HG02938 (cell line): Measurements from ENCODE around the gene COA1.
"Not testable (repeated sequence)": the region's sequence is repeated elsewhere in the genome, so short reads cannot be mapped to it uniquely, and the experiment has no call there.

Experiments
- ATAC-seq: cut with Tn5 transposase; IDR thresholded peaks from one replicate; pipeline ENCODE4 v1.9.1; 2021; ENCODE audit warnings: mild to moderate bottlenecking, moderate library complexity; ENCODE audit not compliant: unreplicated experiment

Gene COA1

DNA sequence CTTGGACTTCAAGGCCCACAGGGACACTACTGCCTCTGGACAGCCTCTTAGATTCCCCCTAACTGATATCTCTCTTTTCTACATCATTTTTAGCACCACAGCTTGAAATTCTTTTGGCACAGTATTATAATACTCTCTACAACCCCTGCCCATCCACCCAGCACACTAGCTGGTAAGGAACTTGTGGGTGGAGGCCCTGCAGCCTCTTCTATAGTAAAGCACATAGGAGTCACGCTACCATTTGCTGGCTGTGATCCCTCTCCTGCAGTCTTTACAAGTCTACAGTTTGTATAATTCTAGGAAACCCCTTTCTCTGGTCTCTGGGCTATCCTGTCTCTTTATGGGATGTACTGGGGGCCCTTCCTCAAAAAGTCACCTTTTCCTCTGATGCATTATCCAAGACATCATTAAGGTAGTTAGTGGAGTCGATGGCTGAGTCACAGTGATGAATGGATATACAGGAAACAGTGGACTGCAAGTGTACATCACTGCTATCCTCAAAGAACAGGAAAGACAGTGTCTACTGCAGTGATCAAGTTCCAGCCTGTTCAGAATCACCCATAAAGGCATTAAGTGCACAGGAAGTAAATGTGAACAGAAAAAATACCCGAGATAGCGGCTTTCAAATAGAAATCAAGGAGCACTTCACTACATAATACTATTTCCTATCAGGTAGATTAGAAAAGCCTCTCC is 92.1 kb downstream of the COA1 start:
- ATAC-seq: no peak

- no peak for ATAC-seq
Measured at GRCh38 chr7:43636093-43636492, 93.2 kb downstream of the COA1 start.

- ATAC-seq: no peak
Measured at GRCh38 chr7:43634384-43634783, 94.9 kb downstream of the COA1 start.

DNA sequence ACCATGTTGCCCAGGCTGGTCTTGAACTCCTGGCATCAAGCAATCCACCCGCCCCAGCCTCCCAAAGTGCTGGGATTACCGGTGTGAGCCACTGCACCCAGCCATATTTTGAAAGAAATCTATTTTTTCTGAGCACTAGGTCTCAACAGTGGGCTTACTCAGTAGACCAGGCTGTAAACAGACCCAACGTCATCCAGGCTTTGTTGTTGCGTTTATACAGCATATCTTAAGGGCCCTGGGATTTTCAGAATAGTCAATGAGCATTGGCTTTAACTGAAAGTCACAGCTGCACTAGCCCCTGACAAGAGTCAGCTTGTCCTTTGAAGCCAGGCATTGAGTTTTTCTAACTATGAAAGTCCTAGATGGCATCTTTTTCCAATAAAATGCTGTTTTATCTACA is 96.6 kb downstream of the COA1 start:
- no peak for ATAC-seq

GRCh38 chr7:43631559-43631958 is 97.8 kb downstream of the COA1 start:
- ATAC-seq: no peak

- no peak for ATAC-seq
Measured at GRCh38 chr7:43630482-43630881, 98.8 kb downstream of the COA1 start.

DNA sequence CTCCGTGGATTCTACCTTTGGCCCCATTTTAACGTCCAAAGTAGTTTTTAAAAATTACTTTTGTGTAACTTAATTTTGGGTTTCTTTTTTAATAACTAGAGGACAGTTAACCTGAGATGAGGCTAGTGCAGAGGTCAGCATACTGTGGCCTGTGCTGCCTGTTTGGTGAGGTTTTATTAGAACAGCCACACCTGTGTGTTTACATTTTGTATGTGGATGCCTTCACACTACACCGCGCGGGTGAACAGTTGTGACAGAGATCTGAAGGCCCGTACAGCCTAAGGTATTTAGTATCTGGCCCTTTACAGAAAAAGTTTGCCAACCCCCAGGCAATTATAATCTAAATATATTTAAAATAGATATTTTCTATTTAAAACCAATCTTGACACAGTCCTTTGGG is 99.5 kb downstream of the COA1 start:
- no peak for ATAC-seq

GRCh38 chr7:43628431-43628830 is 100.9 kb downstream of the COA1 start:
- no peak for ATAC-seq

DNA sequence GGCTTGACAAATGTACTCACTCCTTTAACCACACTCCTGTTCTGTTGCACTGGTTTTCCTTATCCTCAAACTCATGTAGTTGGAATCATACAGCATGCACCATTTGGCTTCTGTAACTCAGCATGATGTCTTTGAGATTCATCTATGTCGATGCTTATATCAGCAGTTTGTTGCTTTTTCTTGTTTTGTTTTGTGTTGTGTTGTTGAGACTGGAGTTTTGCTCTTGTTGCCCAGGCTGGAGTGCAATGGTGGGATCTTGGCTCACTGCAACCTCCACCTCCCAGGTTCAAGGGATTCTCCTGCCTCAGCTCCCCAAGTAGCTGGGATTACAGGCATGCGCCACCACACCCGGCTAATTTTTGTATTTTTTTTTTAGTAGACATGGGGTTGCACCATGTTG is 101.5 kb downstream of the COA1 start:
- ATAC-seq: not testable (repeated sequence)

DNA sequence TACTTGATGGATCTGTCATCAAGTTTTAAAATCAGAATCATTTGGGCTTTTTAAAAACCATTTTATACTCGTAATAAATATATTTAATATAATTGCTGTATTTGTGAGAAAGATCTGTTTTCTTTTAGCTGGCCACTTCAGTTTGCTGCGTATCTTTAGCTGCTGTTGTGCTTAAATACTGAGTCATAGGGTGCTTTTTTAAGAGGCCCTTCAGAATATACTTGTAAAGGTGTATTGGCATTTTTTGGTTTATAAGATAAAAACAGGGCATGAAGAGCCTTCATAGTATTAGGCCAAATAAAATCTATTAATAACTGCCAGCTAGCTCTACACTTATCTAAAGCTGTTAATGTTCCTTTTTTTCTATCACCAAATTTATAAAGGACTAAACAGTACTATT is 102.6 kb downstream of the COA1 start:
- ATAC-seq: no peak

- ATAC-seq: no peak
Measured at GRCh38 chr7:43625980-43626379, 103.3 kb downstream of the COA1 start.

GRCh38 chr7:43625453-43625852 is 103.9 kb downstream of the COA1 start:
- ATAC-seq: peak; percentile 61

DNA sequence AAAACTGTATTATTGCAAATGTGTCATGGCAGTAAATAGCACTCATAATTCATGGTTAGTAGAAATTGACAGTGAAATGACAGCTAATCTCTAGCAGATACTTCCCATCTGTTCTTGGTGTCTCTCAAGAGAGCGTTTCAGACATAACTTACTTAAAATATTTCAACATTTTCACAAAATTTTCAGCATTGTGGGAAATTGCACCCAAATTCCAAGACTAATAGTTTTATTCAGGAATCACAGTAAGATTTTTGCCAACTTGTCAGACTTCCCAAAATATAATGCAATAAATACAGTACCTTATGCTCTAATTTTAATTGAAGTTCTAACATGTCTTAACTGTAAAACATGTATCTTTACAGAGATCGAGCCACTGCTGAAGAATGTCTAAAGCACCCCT is 105.2 kb downstream of the COA1 start:
- no peak for ATAC-seq

GRCh38 chr7:43621729-43622448 is 107.4 kb downstream of the COA1 start:
- no peak for ATAC-seq

- ATAC-seq: no peak
Measured at GRCh38 chr7:43619213-43620012, 109.9 kb downstream of the COA1 start.

- no peak for ATAC-seq
Measured at GRCh38 chr7:43618073-43618472, 111.2 kb downstream of the COA1 start.

- no peak for ATAC-seq
Measured at GRCh38 chr7:43616977-43617376, 112.3 kb downstream of the COA1 start.

DNA sequence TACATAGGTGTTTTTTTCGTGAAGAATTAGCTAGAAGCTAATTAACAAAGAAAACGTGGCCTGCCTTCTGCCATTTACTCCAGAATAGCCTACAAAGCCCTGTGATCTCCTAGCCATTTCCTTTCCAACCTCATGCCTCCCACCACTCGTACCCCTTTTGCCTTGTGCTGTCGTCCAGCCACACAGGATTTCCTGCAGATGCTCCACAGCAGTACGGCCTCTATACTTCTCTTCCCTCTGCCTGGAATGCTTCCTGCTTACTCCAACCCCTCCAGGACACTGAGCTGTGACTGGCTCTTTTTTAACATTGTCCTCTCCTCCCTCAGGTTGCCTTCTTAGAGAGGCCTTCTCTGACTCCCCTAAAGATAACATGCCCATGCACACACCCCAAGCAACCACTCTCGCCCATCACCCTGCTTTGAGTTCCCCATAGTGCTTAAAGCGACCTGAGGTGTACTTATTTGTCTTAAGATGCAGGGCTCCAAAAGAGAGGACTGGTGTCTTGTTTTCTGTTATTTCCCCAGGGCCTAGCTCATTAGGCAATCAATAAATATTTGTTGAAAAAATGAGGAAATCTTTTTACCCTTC is 113.7 kb downstream of the COA1 start:
- ATAC-seq: no peak

GRCh38 chr7:43612599-43613589 is 116.4 kb downstream of the COA1 start:
- peak; percentile 70 for ATAC-seq

- no peak for ATAC-seq
Measured at GRCh38 chr7:43612128-43612527, 117.2 kb downstream of the COA1 start.
